Measurements from ENCODE around the gene SH2B3.

The SH2B3 gene

GRCh38 chr12:111409780-111410430 is 4.2 kb downstream of the SH2B3 start:
- peak in 1 of 2 donors; percentile 16 for DNase-seq

DNA sequence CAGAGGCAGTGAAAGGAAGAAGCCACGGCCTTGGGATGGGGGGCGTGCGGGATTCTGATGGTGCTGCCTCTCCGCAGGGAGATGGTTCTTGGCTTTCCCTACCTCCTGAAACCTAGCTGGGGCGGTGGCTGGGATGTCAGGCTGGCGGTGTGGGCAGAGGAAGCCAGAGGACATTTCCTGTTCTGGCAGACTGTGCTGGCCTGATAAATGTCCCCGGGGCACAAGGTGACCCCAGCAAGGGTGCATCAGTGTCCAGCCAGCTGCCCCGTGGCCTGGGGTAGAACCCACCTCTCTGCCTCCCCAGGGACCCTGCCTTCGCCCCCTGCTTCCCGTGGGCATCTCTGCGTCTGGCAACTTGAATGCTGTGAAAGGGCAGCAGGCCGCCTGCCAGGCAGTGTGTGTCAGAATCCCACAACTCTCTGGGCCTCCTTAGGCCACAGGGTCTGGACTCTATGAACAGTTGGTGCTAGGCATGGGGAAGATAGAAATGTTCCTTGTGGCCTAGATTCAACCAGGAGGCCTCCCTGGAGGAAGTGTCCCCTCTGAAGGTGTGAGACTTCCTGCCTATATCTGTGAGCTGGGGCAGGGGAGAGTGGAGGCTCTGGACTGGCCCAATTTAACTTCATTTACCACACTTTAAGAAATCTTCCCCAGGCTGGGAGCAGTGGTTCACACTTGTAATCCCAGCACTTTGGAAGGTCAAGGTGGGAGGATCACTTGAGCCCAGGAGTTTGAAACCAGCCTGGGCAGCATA is 4.9 kb downstream of the SH2B3 start:
- DNase-seq: no peak

DNA sequence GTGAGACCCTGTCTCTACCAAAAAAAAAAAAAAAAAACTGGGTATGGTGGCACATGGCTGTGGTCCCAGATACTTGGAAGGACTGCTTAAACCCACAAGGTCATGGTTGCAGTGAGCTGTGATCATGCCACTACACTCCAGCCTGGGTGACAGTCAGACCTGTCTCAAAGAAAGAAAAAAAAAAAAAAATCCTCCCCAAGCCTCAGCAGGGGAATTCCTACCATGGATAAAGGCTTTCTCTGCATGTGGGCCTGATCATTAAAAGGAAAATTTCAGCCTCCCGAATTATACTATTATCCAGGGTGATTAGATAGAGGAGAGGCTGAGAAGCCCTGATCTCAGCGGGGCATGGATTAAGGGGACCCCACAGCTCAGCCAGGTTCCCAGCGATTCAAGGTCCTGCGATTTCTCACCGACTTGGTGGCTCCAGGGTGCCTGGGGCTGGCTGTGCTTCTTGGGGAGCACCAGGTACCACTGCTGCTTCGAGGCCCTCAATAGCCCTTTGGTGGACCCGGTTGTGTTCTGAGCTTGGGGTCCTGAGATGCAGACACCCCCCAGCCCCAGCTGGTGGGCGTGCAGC is 5.6 kb downstream of the SH2B3 start:
- no peak for DNase-seq

DNA sequence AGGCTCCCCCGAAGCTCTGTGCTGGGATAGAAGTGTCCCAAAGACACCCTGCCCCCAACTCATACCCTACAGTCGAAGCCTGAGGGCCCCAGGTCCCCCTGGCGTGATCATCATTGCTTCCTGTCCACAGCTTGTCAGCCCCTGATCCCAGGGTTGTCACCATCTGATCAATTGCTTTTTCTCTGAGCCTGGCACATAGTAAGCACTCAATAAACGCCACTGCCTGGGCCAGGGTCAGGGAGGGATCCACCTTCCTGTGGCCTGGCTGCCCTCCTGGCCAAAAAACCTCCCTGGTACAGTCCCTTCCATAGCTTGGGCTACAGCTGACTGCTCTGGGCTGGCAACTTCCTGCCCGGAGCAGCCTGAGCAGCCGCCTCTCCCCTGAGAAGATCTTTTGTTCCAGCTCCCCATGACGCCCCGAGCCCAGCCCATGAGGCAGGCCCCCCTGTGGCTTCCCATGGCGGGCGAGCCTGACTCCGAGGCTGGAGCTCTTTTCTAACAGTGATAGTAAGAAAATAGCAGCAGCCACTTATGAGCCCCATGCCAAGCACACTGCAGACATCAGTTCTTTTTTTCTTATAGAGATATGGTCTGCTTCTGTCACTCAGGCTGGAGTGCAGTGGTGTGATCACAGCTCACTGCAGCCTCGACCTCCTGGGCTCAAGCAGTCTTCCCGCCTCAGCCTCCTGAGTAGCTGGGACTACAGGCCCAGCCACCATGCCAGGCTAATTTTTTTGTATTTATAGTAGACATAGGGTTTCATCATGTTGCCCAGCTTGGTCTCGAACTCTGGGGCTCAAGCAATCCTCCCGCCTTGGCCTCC is 6.5 kb downstream of the SH2B3 start:
- DNase-seq: peak in 1 of 2 donors; percentile 23

DNA sequence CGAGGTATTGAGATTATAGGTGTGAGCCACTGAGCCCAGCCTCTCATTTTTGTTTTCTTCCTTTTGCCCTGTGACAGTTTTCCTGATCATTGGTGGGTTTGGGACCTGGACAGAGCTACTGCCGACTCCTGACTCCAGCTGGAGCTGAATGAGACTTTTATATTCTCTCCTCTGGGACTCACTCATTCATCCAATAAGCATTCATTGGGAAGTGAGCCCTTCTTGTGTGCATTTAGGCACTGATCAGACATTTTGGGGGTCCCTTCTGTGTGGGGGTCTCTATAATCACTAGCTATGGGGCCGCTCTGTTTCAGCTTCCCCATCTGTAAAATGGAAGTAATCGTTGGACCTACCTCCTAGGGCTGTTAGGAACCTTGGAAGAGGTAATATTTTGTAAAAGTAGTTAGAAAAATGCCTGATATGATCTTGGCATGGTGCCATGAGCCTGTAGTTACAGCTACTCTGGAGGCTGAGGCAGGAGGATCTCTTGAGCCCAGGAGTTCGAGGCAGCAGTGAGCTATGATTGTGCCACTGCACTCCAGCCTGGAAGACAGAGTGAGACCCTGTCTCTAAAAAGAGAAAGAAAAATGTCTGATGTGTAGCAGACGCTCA is 7.2 kb downstream of the SH2B3 start:
- DNase-seq: no peak

GRCh38 chr12:111413442-111414086 is 7.8 kb downstream of the SH2B3 start:
- DNase-seq: no peak

DNA sequence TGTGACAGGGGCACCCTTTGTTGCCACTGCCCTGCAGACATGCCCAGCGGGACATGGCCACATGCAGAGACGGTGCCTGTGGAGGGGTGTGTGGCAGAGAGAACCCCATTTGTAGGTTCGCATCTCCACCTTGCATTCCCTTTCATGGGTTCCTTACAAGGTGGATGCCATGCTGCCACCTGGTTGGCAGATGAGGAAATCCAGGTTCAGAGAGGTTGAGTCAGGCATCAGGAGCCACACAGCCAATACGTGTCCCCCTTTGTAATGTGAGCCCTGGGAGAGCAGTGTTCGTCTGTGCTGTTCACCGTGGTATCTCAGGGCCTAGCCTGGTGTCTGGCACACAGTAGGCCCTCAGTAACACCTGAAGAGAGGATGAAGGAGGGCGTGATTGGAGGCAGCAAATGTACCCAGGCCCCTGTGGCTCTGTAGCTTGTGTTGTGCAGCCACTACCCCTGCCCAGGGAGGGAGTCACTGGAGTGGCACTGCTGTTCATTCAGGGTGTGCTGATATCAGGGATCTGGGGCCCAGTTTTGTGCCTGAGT is 9.1 kb downstream of the SH2B3 start:
- DNase-seq: no peak

DNA sequence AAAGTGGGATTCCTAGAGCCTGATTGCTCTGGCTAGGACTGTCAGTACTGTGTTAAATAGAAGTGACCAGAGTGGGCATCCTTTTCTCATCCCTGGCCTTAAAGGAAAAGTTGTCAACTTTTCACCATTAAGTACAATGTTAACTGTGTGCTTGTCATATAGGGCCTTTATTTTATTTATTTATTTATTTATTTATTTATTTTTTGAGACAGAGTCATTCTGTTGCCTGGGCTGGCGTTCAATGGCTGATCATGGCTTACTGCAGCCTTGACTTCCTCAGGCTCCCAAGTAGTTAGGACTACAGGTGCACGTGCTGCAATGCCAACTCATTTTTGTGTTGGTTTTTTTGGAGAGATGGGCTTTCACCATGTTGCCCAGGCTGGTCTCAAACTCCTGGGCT is 11.6 kb downstream of the SH2B3 start:
- no peak for DNase-seq

- no peak for DNase-seq
Observed at GRCh38 chr12:111417784-111418593, 12.3 kb downstream of the SH2B3 start.

GRCh38 chr12:111418594-111418880 is 12.8 kb downstream of the SH2B3 start:
- no peak for DNase-seq

DNA sequence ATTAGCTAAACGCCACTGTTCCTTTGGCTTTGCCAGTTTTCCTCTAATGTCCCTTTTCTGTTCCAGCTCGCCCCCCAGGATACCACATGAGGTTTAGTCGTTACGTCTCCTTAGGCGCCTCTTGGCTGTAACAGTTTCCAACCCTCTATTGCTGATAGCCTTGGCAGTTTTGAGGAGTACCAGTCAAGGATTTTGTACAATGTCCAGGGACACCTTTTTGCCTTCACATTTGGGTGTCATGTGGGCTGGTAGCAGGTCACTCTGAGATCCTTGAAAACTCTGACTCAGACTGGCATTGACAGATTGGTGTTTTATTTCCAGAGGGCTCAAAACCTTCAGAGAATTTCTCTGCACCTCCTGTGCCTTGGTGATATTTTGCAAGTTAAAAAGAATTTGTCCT is 14.1 kb downstream of the SH2B3 start:
- DNase-seq: no peak

GRCh38 chr12:111420494-111420893 is 14.8 kb downstream of the SH2B3 start:
- no peak for DNase-seq

DNA sequence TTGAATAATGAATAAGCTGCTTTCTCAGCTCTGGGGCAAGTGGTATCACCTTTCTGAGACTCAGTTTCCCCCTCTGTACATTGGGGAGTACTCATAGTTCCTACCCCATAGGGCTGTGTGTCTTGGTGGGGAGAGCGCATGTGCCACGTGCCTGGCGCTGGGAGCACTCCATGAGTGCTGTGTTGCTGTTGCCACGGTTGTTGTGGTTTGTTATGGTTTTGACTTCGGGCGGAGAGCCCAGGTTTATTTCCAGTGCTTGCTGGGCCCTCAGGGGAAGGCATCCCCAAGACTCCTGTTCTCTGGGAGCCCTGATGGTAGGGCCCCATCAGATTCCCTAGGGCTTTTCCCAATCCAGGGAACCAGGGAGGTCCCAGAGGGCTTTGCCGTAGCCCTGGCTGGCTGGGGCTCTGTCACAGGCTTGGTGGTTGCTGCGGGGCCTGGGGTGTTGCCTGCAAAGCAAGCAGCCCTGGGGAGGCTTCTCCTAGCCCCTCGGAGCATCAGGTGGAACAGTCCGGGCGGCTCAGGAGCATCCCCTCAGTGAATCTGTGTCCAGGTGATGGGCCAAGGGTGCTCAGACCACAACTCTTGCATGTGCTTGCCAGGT is 18.6 kb downstream of the SH2B3 start:
- no peak for DNase-seq

- DNase-seq: no peak
Observed at GRCh38 chr12:111424793-111425251, 19.1 kb downstream of the SH2B3 start.

DNA sequence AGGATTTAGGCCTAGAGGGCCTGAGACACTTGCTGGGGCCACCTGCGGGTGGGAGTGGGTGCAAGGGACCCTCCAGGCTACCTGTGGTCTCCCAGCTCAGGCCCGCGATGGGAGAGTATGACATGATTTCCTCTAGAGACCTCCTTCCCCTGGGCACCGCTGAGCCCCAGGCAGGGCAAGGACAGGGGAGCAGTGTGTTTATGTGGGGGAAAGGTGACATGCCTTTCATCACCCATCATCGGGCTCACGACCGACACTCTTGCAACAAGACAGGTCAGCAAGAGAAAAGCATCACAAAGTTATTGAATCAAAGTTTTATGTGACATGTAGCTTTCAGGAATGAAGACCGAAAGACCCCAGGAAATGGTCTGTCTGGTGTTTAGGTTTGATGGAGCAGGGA is 19.9 kb downstream of the SH2B3 start:
- no peak for DNase-seq

DNA sequence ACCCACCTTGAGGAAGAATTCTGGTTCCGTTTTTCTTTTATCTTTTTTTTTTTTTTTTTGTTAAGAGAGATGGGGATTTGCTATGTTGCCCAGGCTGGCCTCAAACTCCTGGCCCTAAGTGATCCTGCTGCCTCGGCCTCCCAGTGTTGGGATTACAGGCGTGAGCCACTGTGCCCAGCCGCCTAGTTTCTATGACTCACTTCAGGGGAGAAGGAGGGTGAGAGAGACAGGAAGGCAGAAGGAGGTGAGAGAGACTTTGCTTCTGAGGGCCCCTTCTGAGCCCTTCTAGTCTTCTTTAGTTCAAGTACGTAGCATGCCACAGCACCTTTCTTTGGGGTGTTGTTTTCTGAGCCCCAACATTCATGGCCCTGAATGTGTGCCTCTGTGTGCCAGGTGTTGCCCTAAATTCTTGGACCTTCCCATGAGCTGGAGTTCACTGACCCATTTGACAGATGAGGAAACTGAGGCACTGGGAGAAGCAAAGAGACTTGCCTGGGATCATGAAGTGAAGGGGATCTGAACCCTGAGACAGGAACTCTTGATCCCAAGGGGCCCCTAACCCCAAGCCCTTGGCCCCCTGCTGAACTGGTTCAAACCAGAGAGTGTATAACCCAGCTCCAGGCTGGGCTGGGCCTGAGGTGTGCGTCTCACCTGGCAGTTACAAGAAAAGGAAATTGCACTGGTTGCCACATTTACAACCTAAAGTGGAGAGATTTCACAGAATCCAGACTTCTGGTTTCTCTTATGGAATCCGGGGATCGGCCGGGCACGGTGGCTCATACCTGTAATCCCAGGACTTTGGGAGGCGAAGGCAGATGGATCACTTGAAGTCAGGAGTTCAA is 20.8 kb downstream of the SH2B3 start:
- peak in 1 of 2 donors; percentile 16 for DNase-seq

DNA sequence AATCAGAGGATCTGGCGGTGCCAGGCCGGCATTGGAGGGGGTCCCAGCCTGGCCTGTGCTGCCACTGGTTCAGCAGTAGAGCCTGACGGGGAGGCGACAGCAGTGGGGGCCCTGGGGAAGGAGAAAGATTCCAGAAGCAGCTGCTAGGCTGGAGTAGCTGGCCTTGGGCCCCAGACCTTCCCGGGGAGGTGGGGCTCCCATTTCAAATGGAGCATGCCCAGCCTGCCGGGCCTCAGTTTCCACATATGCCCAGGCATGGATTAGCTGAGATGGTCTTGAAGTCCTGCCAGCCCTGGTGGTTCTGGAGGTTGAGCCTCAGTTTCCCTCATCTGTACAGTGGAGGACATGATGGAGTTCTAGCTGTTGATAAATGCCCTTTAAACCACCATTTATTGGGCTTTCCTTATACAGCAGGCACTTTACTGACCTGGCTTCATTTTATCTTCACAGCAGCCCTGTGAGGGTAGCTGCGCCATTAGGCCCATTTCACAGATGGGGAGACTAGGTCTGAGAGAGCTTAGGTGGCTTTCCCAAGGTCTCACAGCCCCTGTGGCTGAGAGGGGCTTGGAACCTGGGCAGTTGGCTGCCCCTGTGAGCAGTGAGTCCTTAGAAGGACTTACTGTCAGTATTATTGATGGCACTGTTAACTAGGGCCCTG is 21.8 kb downstream of the SH2B3 start:
- DNase-seq: no peak

- no peak for DNase-seq
Observed at GRCh38 chr12:111428081-111428727, 22.5 kb downstream of the SH2B3 start.

DNA sequence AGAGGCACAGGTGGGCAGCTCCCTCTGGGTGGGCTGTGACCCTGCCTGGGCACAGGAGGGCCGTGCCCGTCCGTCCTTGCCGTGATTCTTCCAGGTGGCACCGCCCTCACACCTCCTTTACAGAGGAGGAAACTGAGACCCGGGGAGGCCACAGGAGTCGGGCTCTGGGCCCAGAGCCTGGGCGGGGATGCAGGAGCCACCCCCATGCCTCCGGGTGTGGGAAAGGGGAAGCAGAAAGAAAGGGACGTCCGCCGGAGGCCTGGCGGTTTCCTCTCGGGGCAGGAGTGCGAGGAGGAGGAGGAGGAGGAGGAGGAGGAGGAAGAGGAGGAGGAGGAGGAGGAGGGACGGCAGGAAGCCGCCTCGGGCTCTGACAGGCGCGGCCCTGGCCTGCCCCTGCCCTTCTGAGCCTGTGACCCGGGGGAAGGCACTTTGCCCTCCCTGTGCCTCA is 23.0 kb downstream of the SH2B3 start:
- peak; percentile 34 to 41 for DNase-seq

Data from bone marrow (tissue), 2 donors.